ENCODE data around the gene CES3.

CES3 gene

GRCh38 chr16:67000384-67001351 is 39.6 kb downstream of the CES3 start:
- Mint-ChIP-seq H3K27ac (peak overlapping the region; percentile 62), H3K9me3 (no peaks in the 10 kb centered on the region)

GRCh38 chr16:67001726-67002125 is 40.7 kb downstream of the CES3 start:
- Mint-ChIP-seq H3K4me3 (no peak overlapping the region), H3K4me1 (ENCODE audit: low read depth) (peaks cover 11% of the 10 kb centered on the region), H3K27ac (no peak overlapping the region), H3K9me3 (no peaks in the 10 kb centered on the region), H3K27me3 (peaks cover 48% of the 10 kb centered on the region), H3K36me3 (ENCODE audit: low read depth) (peaks cover 26% of the 10 kb centered on the region)
- intact Hi-C loops (cut with micrococcal nuclease): no loop called here

More at GRCh38 chr16:67000384-67001351, 39.6 kb downstream of the CES3 start:
- peak overlapping the region; percentile 79 for H3K4me3 Mint-ChIP-seq
- peaks cover 46% of the 10 kb centered on the region for H3K27me3 Mint-ChIP-seq
- H3K36me3 Mint-ChIP-seq (ENCODE audit: low read depth): peaks cover 26% of the 10 kb centered on the region
- peaks cover 11% of the 10 kb centered on the region for H3K4me1 Mint-ChIP-seq (ENCODE audit: low read depth)
- intact Hi-C loops (cut with micrococcal nuclease): no loop called here

- H3K36me3 Mint-ChIP-seq (ENCODE audit: low read depth): peaks cover 26% of the 10 kb centered on the region
- no peak overlapping the region for H3K4me3 Mint-ChIP-seq
- peaks cover 28% of the 10 kb centered on the region for H3K27me3 Mint-ChIP-seq
- H3K4me1 Mint-ChIP-seq (ENCODE audit: low read depth): no peaks in the 10 kb centered on the region
- no peaks in the 10 kb centered on the region for H3K9me3 Mint-ChIP-seq
- H3K27ac Mint-ChIP-seq: no peak overlapping the region
- intact Hi-C loops (cut with micrococcal nuclease): no loop called here
Measured at GRCh38 chr16:67006930-67007658, 46.0 kb downstream of the CES3 start.

GRCh38 chr16:67009158-67009557 is 48.1 kb downstream of the CES3 start:
- H3K36me3 Mint-ChIP-seq (ENCODE audit: low read depth): peaks cover 9% of the 10 kb centered on the region
- intact Hi-C loops (cut with micrococcal nuclease): no loop called here
- peaks cover 6% of the 10 kb centered on the region for H3K4me1 Mint-ChIP-seq (ENCODE audit: low read depth)
- no peaks in the 10 kb centered on the region for H3K9me3 Mint-ChIP-seq
- H3K27me3 Mint-ChIP-seq: peaks cover 32% of the 10 kb centered on the region
- H3K4me3 Mint-ChIP-seq: no peak overlapping the region
- no peak overlapping the region for H3K27ac Mint-ChIP-seq

- H3K27ac Mint-ChIP-seq: no peak overlapping the region
- H3K4me3 Mint-ChIP-seq: no peak overlapping the region
- H3K36me3 Mint-ChIP-seq (ENCODE audit: low read depth): no peaks in the 10 kb centered on the region
- H3K9me3 Mint-ChIP-seq: no peaks in the 10 kb centered on the region
- H3K27me3 Mint-ChIP-seq: peaks cover 50% of the 10 kb centered on the region
- H3K4me1 Mint-ChIP-seq (ENCODE audit: low read depth): peaks cover 24% of the 10 kb centered on the region
- intact Hi-C loops (cut with micrococcal nuclease): no loop called here
Measured at GRCh38 chr16:67011274-67011673, 50.2 kb downstream of the CES3 start.

- no peak overlapping the region for H3K27ac Mint-ChIP-seq
- H3K4me3 Mint-ChIP-seq: peak overlapping the region; percentile 5
- H3K9me3 Mint-ChIP-seq: no peaks in the 10 kb centered on the region
- no peaks in the 10 kb centered on the region for H3K36me3 Mint-ChIP-seq (ENCODE audit: low read depth)
- H3K27me3 Mint-ChIP-seq: peaks cover 46% of the 10 kb centered on the region
- peaks cover 27% of the 10 kb centered on the region for H3K4me1 Mint-ChIP-seq (ENCODE audit: low read depth)
- intact Hi-C loops (cut with micrococcal nuclease): no loop called here
Measured at GRCh38 chr16:67013233-67013822, 52.3 kb downstream of the CES3 start.

GRCh38 chr16:67013823-67014633 is 53.0 kb downstream of the CES3 start:
- Mint-ChIP-seq H3K4me3 (peak overlapping the region; percentile 67), H3K36me3 (ENCODE audit: low read depth) (no peaks in the 10 kb centered on the region), H3K27ac (no peak overlapping the region), H3K9me3 (no peaks in the 10 kb centered on the region), H3K4me1 (ENCODE audit: low read depth) (peaks cover 27% of the 10 kb centered on the region), H3K27me3 (peaks cover 46% of the 10 kb centered on the region)
- intact Hi-C loops (cut with micrococcal nuclease): no loop called here

GRCh38 chr16:67014634-67015312 is 53.7 kb downstream of the CES3 start:
- H3K9me3 Mint-ChIP-seq: no peaks in the 10 kb centered on the region
- H3K4me1 Mint-ChIP-seq (ENCODE audit: low read depth): peaks cover 27% of the 10 kb centered on the region
- H3K27ac Mint-ChIP-seq: no peak overlapping the region
- intact Hi-C loops (cut with micrococcal nuclease): loop anchor here (5.0 kb wide), 1 partner anchor 143 kb away; the partner anchor contains the start of genes FBXL8 and TRADD
- H3K4me3 Mint-ChIP-seq: peak overlapping the region; percentile 67
- H3K36me3 Mint-ChIP-seq (ENCODE audit: low read depth): no peaks in the 10 kb centered on the region
- H3K27me3 Mint-ChIP-seq: peaks cover 48% of the 10 kb centered on the region

GRCh38 chr16:67015313-67015731 is 54.3 kb downstream of the CES3 start:
- Mint-ChIP-seq H3K9me3 (no peaks in the 10 kb centered on the region), H3K36me3 (ENCODE audit: low read depth) (no peaks in the 10 kb centered on the region), H3K4me3 (no peak overlapping the region), H3K4me1 (ENCODE audit: low read depth) (peaks cover 27% of the 10 kb centered on the region), H3K27me3 (peaks cover 48% of the 10 kb centered on the region), H3K27ac (no peak overlapping the region)
- intact Hi-C loops (cut with micrococcal nuclease): loop anchor here (5.0 kb wide), 1 partner anchor 142 kb away; the partner anchor contains the start of genes FBXL8 and TRADD

GRCh38 chr16:67016143-67016542 is 55.1 kb downstream of the CES3 start:
- H3K27ac Mint-ChIP-seq: no peak overlapping the region
- H3K4me3 Mint-ChIP-seq: no peak overlapping the region
- H3K4me1 Mint-ChIP-seq (ENCODE audit: low read depth): peaks cover 27% of the 10 kb centered on the region
- H3K9me3 Mint-ChIP-seq: no peaks in the 10 kb centered on the region
- H3K36me3 Mint-ChIP-seq (ENCODE audit: low read depth): no peaks in the 10 kb centered on the region
- intact Hi-C loops (cut with micrococcal nuclease): loop anchor here (5.0 kb wide), 1 partner anchor 141 kb away; the partner anchor contains the start of genes FBXL8 and TRADD
- peaks cover 48% of the 10 kb centered on the region for H3K27me3 Mint-ChIP-seq

GRCh38 chr16:67016681-67017420 is 55.8 kb downstream of the CES3 start:
- H3K4me3 Mint-ChIP-seq: no peak overlapping the region
- intact Hi-C loops (cut with micrococcal nuclease): loop anchor here (5.0 kb wide), 1 partner anchor 140 kb away; the partner anchor contains the start of genes FBXL8 and TRADD
- peaks cover 43% of the 10 kb centered on the region for H3K27me3 Mint-ChIP-seq
- no peak overlapping the region for H3K27ac Mint-ChIP-seq
- H3K36me3 Mint-ChIP-seq (ENCODE audit: low read depth): no peaks in the 10 kb centered on the region
- peaks cover 27% of the 10 kb centered on the region for H3K4me1 Mint-ChIP-seq (ENCODE audit: low read depth)
- H3K9me3 Mint-ChIP-seq: no peaks in the 10 kb centered on the region

GRCh38 chr16:67017421-67017750 is 56.3 kb downstream of the CES3 start:
- Mint-ChIP-seq H3K4me1 (ENCODE audit: low read depth) (peaks cover 27% of the 10 kb centered on the region), H3K4me3 (no peak overlapping the region), H3K36me3 (ENCODE audit: low read depth) (no peaks in the 10 kb centered on the region), H3K27ac (no peak overlapping the region), H3K27me3 (peaks cover 40% of the 10 kb centered on the region), H3K9me3 (no peaks in the 10 kb centered on the region)
- intact Hi-C loops (cut with micrococcal nuclease): loop anchor here (5.0 kb wide), 1 partner anchor 140 kb away; the partner anchor contains the start of genes FBXL8 and TRADD

Measured in dendritic cell treated with granulocyte-macrophage colony-stimulating factor and Interleukin-4, amounts not matched to agents 40 ng/mL and 50 ng/mL, for 4 days (primary cell).